ENCODE results near the gene DACH1.
"Not testable (repeated sequence)": the region's sequence is repeated elsewhere in the genome, so short reads cannot be mapped to it uniquely, and the experiment has no call there.

DACH1 gene

DNA sequence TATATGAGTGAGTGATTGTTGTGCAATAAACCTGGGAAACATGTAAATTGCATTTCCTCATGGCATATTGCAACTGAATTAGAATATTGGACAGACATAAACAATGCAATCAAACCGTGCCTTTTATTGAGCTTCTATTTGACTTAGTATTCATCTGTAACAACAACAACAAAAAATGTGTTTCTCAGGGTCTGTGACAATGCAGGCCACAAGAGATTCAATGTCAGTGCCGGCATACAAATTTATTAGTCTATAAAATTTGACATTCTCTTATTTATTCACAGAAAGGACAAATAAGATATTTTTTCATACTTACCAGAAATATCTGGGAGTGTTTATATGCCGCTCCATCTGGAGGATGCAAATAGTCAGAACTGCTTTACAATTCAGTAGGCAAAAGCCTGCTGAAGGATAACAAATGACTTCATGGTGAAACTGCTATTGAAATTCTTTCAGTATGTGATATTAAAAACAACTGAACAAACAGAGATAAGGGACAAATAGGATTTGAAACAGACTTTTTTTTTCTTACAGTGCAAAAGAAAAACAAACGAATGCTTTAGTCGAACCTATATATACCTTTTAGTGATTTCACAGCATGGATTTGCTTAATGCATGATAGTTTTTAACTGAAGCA is 77.2 kb downstream of the DACH1 start:
- Histone ChIP-seq H3K27me3 (ENCODE audit: control insufficient read depth, insufficient read depth, low read length) (no peaks in the 10 kb centered on the region), H3K4me1 (ENCODE audit: control insufficient read depth, insufficient read depth, low read length) (peaks cover 10% of the 10 kb centered on the region), H3K9me3 (ENCODE audit: control insufficient read depth, insufficient read depth, low read length) (no peaks in the 10 kb centered on the region), H3K4me3 (ENCODE audit: low read depth, low read length) (no peak overlapping the region), H3K9ac (ENCODE audit: low read depth, low read length) (no peak overlapping the region), H3K36me3 (ENCODE audit: control insufficient read depth, insufficient read depth, low read length) (no peaks in the 10 kb centered on the region)

GRCh38 chr13:71789037-71789436 is 78.0 kb downstream of the DACH1 start:
- H3K9ac ChIP-seq (ENCODE audit: low read depth, low read length): no peak overlapping the region
- no peaks in the 10 kb centered on the region for H3K27me3 ChIP-seq (ENCODE audit: control insufficient read depth, insufficient read depth, low read length)
- no peaks in the 10 kb centered on the region for H3K9me3 ChIP-seq (ENCODE audit: control insufficient read depth, insufficient read depth, low read length)
- no peaks in the 10 kb centered on the region for H3K36me3 ChIP-seq (ENCODE audit: control insufficient read depth, insufficient read depth, low read length)
- H3K4me3 ChIP-seq (ENCODE audit: low read depth, low read length): no peak overlapping the region
- H3K4me1 ChIP-seq (ENCODE audit: control insufficient read depth, insufficient read depth, low read length): peaks cover 10% of the 10 kb centered on the region

DNA sequence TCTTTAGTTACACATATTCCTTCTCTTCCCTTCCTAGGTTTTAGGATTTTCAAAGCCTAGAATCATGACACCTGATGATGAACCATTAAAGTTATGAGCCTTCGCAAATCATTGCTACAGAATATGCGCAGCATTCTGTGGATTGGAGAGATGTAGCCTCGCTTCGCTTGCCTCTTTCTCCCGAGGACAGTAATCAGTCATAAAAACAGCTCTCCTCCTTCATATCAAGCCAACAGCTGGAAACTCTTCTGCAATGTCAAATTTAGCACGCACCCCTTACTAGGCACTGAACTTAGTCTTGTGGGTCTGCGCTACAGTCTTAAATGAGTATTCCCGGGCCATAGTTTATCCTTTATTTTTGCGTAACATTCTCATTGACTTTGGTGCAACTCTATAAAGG is 79.6 kb downstream of the DACH1 start:
- H3K36me3 ChIP-seq (ENCODE audit: control insufficient read depth, insufficient read depth, low read length): no peaks in the 10 kb centered on the region
- H3K4me3 ChIP-seq (ENCODE audit: low read depth, low read length): no peak overlapping the region
- no peak overlapping the region for H3K9ac ChIP-seq (ENCODE audit: low read depth, low read length)
- H3K4me1 ChIP-seq (ENCODE audit: control insufficient read depth, insufficient read depth, low read length): peaks cover 10% of the 10 kb centered on the region
- H3K27me3 ChIP-seq (ENCODE audit: control insufficient read depth, insufficient read depth, low read length): no peaks in the 10 kb centered on the region
- H3K9me3 ChIP-seq (ENCODE audit: control insufficient read depth, insufficient read depth, low read length): no peaks in the 10 kb centered on the region

GRCh38 chr13:71786875-71787274 is 80.1 kb downstream of the DACH1 start:
- no peak overlapping the region for H3K9ac ChIP-seq (ENCODE audit: low read depth, low read length)
- H3K27me3 ChIP-seq (ENCODE audit: control insufficient read depth, insufficient read depth, low read length): no peaks in the 10 kb centered on the region
- H3K4me3 ChIP-seq (ENCODE audit: low read depth, low read length): no peak overlapping the region
- peaks cover 10% of the 10 kb centered on the region for H3K4me1 ChIP-seq (ENCODE audit: control insufficient read depth, insufficient read depth, low read length)
- H3K9me3 ChIP-seq (ENCODE audit: control insufficient read depth, insufficient read depth, low read length): no peaks in the 10 kb centered on the region
- no peaks in the 10 kb centered on the region for H3K36me3 ChIP-seq (ENCODE audit: control insufficient read depth, insufficient read depth, low read length)

DNA sequence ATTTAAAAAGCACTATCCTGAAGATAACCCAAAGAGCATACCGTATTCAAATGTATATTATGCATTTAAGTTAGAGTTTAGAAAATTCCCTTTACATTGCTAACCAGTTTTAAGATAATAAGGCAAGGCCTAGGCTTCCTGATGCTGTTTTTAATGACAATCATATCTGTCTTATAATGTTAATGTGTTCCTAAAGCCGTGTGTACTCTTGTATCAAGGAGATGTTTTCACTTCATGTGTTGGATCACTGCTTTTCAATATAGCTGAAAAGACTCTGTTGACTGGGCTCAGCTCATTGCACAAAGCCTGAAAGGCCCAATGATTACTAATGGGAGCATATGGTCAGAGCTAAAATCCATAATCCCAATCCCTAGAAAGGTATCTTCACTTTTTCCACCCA is 81.6 kb downstream of the DACH1 start:
- Histone ChIP-seq H3K36me3 (ENCODE audit: control insufficient read depth, insufficient read depth, low read length) (no peaks in the 10 kb centered on the region), H3K4me3 (ENCODE audit: low read depth, low read length) (no peak overlapping the region), H3K9ac (ENCODE audit: low read depth, low read length) (no peak overlapping the region), H3K9me3 (ENCODE audit: control insufficient read depth, insufficient read depth, low read length) (no peaks in the 10 kb centered on the region), H3K4me1 (ENCODE audit: control insufficient read depth, insufficient read depth, low read length) (peaks cover 10% of the 10 kb centered on the region), H3K27me3 (ENCODE audit: control insufficient read depth, insufficient read depth, low read length) (no peaks in the 10 kb centered on the region)

DNA sequence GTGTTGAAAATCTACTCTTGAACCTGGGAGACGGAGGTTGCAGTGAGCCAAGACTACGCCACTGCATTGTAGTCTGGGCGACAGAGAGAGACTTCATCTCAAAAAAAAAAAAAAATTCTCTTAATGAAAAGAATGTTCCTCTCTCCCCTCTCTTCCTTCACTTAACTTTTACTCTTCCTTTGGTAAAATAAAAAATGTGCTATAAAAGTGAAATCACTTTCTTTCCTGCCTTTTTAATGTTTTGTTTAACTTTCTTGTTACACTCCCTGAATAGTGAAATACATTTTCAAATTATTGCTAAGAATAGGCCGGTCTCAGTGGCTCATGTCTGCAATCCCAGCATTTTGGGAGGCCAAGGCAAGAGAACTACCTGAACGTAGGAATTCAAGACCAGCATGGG is 86.5 kb downstream of the DACH1 start:
- Histone ChIP-seq H3K4me3 (ENCODE audit: low read depth, low read length) (no peak overlapping the region), H3K27me3 (ENCODE audit: control insufficient read depth, insufficient read depth, low read length) (no peaks in the 10 kb centered on the region), H3K36me3 (ENCODE audit: control insufficient read depth, insufficient read depth, low read length) (no peaks in the 10 kb centered on the region), H3K4me1 (ENCODE audit: control insufficient read depth, insufficient read depth, low read length) (peaks cover 3% of the 10 kb centered on the region), H3K9me3 (ENCODE audit: control insufficient read depth, insufficient read depth, low read length) (no peaks in the 10 kb centered on the region), H3K9ac (ENCODE audit: low read depth, low read length) (no peak overlapping the region)

DNA sequence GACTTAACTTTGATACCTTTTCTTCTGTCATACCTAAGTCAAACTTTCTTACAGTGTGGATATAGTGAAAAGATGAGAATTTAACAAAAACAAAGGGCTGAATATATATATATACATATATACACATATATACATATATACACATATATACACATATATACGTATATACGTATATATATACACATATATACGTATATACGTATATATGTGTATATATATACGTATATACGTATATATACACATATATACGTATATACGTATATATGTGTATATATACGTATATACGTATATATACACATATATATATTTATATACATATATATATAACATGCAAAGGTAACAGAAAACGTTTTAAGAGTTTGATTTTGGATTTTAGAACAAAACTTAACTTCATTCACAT is 88.0 kb downstream of the DACH1 start:
- not testable (repeated sequence) for H3K9ac ChIP-seq (ENCODE audit: low read depth, low read length); H3K4me3 ChIP-seq (ENCODE audit: low read depth, low read length); H3K4me1 ChIP-seq (ENCODE audit: control insufficient read depth, insufficient read depth, low read length); H3K9me3 ChIP-seq (ENCODE audit: control insufficient read depth, insufficient read depth, low read length); H3K36me3 ChIP-seq (ENCODE audit: control insufficient read depth, insufficient read depth, low read length); H3K27me3 ChIP-seq (ENCODE audit: control insufficient read depth, insufficient read depth, low read length)

GRCh38 chr13:71775966-71776365 is 91.0 kb downstream of the DACH1 start:
- H3K4me1 ChIP-seq (ENCODE audit: control insufficient read depth, insufficient read depth, low read length): no peaks in the 10 kb centered on the region
- no peaks in the 10 kb centered on the region for H3K27me3 ChIP-seq (ENCODE audit: control insufficient read depth, insufficient read depth, low read length)
- H3K36me3 ChIP-seq (ENCODE audit: control insufficient read depth, insufficient read depth, low read length): no peaks in the 10 kb centered on the region
- H3K9me3 ChIP-seq (ENCODE audit: control insufficient read depth, insufficient read depth, low read length): no peaks in the 10 kb centered on the region
- no peak overlapping the region for H3K9ac ChIP-seq (ENCODE audit: low read depth, low read length)
- H3K4me3 ChIP-seq (ENCODE audit: low read depth, low read length): no peak overlapping the region

DNA sequence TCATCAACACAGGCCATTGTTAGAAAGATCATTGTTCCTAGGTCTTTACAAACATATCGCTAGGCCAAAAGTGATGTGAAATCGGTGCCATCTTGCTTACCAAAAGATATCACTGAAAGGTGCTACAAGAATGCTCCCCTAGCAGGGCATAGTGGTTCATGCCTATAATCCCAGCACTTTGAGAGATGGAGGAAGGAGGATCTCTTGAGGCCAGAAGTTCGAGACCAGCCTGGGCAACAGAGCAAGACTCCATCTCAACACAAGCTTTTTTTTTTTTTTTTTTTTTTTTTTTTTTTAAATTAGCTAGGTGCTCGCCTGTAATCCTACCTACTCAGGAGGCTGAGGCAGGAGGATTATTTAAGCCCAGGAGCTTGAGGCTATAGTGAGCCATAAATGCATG is 92.1 kb downstream of the DACH1 start:
- H3K36me3 ChIP-seq (ENCODE audit: control insufficient read depth, insufficient read depth, low read length): no peaks in the 10 kb centered on the region
- H3K4me1 ChIP-seq (ENCODE audit: control insufficient read depth, insufficient read depth, low read length): no peaks in the 10 kb centered on the region
- H3K9ac ChIP-seq (ENCODE audit: low read depth, low read length): no peak overlapping the region
- H3K27me3 ChIP-seq (ENCODE audit: control insufficient read depth, insufficient read depth, low read length): no peaks in the 10 kb centered on the region
- no peak overlapping the region for H3K4me3 ChIP-seq (ENCODE audit: low read depth, low read length)
- H3K9me3 ChIP-seq (ENCODE audit: control insufficient read depth, insufficient read depth, low read length): no peaks in the 10 kb centered on the region

DNA sequence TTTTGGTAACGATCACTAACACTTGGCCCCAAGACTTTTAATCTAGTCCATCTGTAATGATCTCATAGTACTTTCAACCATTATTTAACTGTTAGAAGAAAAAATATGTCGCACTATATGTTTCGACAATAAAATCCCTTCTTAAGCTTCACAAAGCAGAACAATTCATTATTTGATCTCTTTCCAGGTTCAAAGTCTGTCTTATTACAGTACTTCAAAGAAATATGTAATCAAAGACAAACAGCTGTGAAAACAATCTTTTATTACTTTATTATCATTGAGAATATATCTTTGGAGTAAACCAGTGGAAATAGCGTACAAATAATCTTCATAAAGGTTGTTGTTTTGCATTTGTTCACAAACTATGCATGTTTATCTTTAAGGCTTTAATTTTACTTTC is 93.5 kb downstream of the DACH1 start:
- Histone ChIP-seq H3K36me3 (ENCODE audit: control insufficient read depth, insufficient read depth, low read length) (no peaks in the 10 kb centered on the region), H3K9me3 (ENCODE audit: control insufficient read depth, insufficient read depth, low read length) (no peaks in the 10 kb centered on the region), H3K9ac (ENCODE audit: low read depth, low read length) (no peak overlapping the region), H3K4me3 (ENCODE audit: low read depth, low read length) (no peak overlapping the region), H3K4me1 (ENCODE audit: control insufficient read depth, insufficient read depth, low read length) (no peaks in the 10 kb centered on the region), H3K27me3 (ENCODE audit: control insufficient read depth, insufficient read depth, low read length) (no peaks in the 10 kb centered on the region)

- no peaks in the 10 kb centered on the region for H3K27me3 ChIP-seq (ENCODE audit: control insufficient read depth, insufficient read depth, low read length)
- H3K4me3 ChIP-seq (ENCODE audit: low read depth, low read length): no peak overlapping the region
- no peaks in the 10 kb centered on the region for H3K36me3 ChIP-seq (ENCODE audit: control insufficient read depth, insufficient read depth, low read length)
- no peaks in the 10 kb centered on the region for H3K4me1 ChIP-seq (ENCODE audit: control insufficient read depth, insufficient read depth, low read length)
- no peaks in the 10 kb centered on the region for H3K9me3 ChIP-seq (ENCODE audit: control insufficient read depth, insufficient read depth, low read length)
- no peak overlapping the region for H3K9ac ChIP-seq (ENCODE audit: low read depth, low read length)
Measured at GRCh38 chr13:71772361-71772760, 94.6 kb downstream of the DACH1 start.

DNA sequence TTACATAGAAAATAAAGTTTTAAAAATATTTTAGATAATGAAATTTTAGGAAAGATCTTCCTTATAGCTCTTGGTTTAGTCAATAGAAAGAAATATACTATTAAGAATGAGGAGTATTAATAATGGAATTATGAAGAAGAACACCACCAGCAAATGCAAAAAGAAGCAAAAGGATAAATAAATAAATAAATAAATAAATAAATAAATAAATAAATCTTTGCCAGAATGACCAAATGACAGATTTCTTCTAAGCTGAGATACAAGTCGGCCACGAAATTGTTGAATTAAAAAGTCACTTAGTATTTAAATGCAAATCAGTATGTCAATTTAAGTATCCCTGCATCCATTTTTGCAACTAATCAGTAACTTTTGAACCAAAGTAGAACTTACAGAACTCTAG is 95.9 kb downstream of the DACH1 start:
- H3K27me3 ChIP-seq (ENCODE audit: control insufficient read depth, insufficient read depth, low read length): no peaks in the 10 kb centered on the region
- no peaks in the 10 kb centered on the region for H3K36me3 ChIP-seq (ENCODE audit: control insufficient read depth, insufficient read depth, low read length)
- H3K4me1 ChIP-seq (ENCODE audit: control insufficient read depth, insufficient read depth, low read length): no peaks in the 10 kb centered on the region
- H3K9me3 ChIP-seq (ENCODE audit: control insufficient read depth, insufficient read depth, low read length): no peaks in the 10 kb centered on the region
- H3K4me3 ChIP-seq (ENCODE audit: low read depth, low read length): no peak overlapping the region
- no peak overlapping the region for H3K9ac ChIP-seq (ENCODE audit: low read depth, low read length)
